CD4-positive, alpha-beta T cell treated with Interleukin-4 for 4 hours (primary cell): ENCODE measurements around the gene RIC3.

Experiments used
- DNase-seq: peaks from one replicate; pipeline ENCODE4 v3.0.0-alpha.2; 2020

Gene RIC3

GRCh38 chr11:8168485-8169257 is at the start of gene RIC3:
Gene RIC3, minus strand, starts transcription at chr11:8169025. Its CDS starts 36 bp downstream, at chr11:8168989.
- DNase-seq: peak; percentile 35

- no peak for DNase-seq
These were observed 49.6 kb upstream of the RIC3 start for GRCh38 chr11:8218409-8218808.

- no peak for DNase-seq
These were observed 49.1 kb upstream of the RIC3 start for GRCh38 chr11:8217926-8218325.

- no peak for DNase-seq
These were observed 48.3 kb upstream of the RIC3 start for GRCh38 chr11:8217136-8217535.

- DNase-seq: no peak
These were observed 44.6 kb upstream of the RIC3 start for GRCh38 chr11:8213376-8213775.

GRCh38 chr11:8209208-8209807 is 40.5 kb upstream of the RIC3 start:
- no peak for DNase-seq

- DNase-seq: no peak
These were observed 38.5 kb upstream of the RIC3 start for GRCh38 chr11:8207080-8208000.

- no peak for DNase-seq
These were observed 37.6 kb upstream of the RIC3 start for GRCh38 chr11:8206251-8207079.

- DNase-seq: no peak
These were observed 36.7 kb upstream of the RIC3 start for GRCh38 chr11:8205566-8205965.

GRCh38 chr11:8204596-8204995 is 35.8 kb upstream of the RIC3 start:
- DNase-seq: no peak

GRCh38 chr11:8204025-8204424 is 35.2 kb upstream of the RIC3 start:
- no peak for DNase-seq

GRCh38 chr11:8203414-8203715 is 34.5 kb upstream of the RIC3 start:
- DNase-seq: no peak

GRCh38 chr11:8202516-8203413 is 33.9 kb upstream of the RIC3 start:
- no peak for DNase-seq

- peak; percentile 10 for DNase-seq
These were observed 33.0 kb upstream of the RIC3 start for GRCh38 chr11:8201644-8202365.

GRCh38 chr11:8199676-8200075 is 30.9 kb upstream of the RIC3 start:
- DNase-seq: no peak

- no peak for DNase-seq
These were observed 27.9 kb upstream of the RIC3 start for GRCh38 chr11:8196749-8197148.

GRCh38 chr11:8194956-8195355 is 26.1 kb upstream of the RIC3 start:
- DNase-seq: no peak

GRCh38 chr11:8192896-8193209 is 24.0 kb upstream of the RIC3 start:
- DNase-seq: no peak

GRCh38 chr11:8192016-8192895 is 23.4 kb upstream of the RIC3 start:
- peak; percentile 44 for DNase-seq

GRCh38 chr11:8190431-8190830 is 21.6 kb upstream of the RIC3 start:
- DNase-seq: no peak
